ACC112 (cell line): ENCODE results near the gene MAST2.
"Not testable (repeated sequence)": the region's sequence is repeated elsewhere in the genome, so short reads cannot be mapped to it uniquely, and the experiment has no call there.

Experiments used
- H2AFZ ChIP-seq: fragments of 200-600 bp; sonication (generic); one replicate; pipeline ENCODE4 v1.6.0; 2017; ENCODE audit warnings: antibody characterized with exemption, low read length; ENCODE audit not compliant: unreplicated experiment
- H3K27ac ChIP-seq: fragments of 200-600 bp; sonication (generic); 2 replicates; pipeline ENCODE4 v1.5.1; 2014; ENCODE audit warnings: low read depth, mild to moderate bottlenecking, antibody characterized with exemption, low read length, moderate library complexity
- H3K27me3 ChIP-seq: fragments of 200-600 bp; sonication (generic); 2 replicates; pipeline ENCODE4 v1.6.1; 2014; ENCODE audit warnings: mild to moderate bottlenecking, antibody characterized with exemption, low read length, moderate library complexity, mixed read lengths; ENCODE audit not compliant: insufficient read depth
- H3K36me3 ChIP-seq: fragments of 200-600 bp; sonication (generic); 2 replicates; pipeline ENCODE4 v1.6.1; 2016; ENCODE audit warnings: mild to moderate bottlenecking, antibody characterized with exemption, low read length, moderate library complexity, mixed read lengths; ENCODE audit not compliant: insufficient read depth
- H3K4me1 ChIP-seq: fragments of 200-600 bp; sonication (generic); one replicate; pipeline ENCODE4 v1.6.1; 2016; ENCODE audit warnings: low read length, mixed read lengths; ENCODE audit not compliant: insufficient read depth, unreplicated experiment, control insufficient read depth
- H3K4me3 ChIP-seq: fragments of 200-600 bp; sonication (generic); 2 replicates; pipeline ENCODE4 v1.5.1; 2014; ENCODE audit warnings: mild to moderate bottlenecking, low read depth, low read length
- H3K79me2 ChIP-seq: fragments of 200-600 bp; sonication (generic); one replicate; pipeline ENCODE4 v1.6.0; 2016; ENCODE audit warnings: low read length; ENCODE audit not compliant: control insufficient read depth, unreplicated experiment, insufficient read depth

The MAST2 gene

DNA sequence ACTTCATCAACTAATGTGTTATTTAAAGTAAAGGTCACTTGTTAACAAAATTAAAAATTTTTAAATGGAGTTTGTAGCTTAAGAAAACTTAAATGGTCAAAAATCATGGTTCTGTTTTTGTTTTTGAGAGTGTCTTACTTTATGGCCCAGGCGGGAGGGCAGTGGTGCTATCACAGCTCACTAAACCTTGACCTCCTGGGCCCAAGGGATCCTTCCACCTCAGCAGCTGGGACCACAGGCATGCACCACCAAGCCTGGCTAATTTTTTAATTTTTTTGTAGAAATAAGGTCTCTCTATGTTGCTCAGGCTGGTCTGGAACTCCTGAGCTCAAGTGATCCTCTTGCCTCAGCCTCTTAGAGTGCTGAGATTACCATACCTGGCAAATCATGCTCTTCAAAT is 111.4 kb downstream of the MAST2 start:
- H3K27ac ChIP-seq = no peak overlapping the region
- H3K4me3 ChIP-seq = no peak overlapping the region
- no peaks in the 10 kb centered on the region for H3K27me3 ChIP-seq
- no peak overlapping the region for H2AFZ ChIP-seq
- peaks cover 5% of the 10 kb centered on the region; the same call in 1 of the 2 replicates for H3K36me3 ChIP-seq
- H3K79me2 ChIP-seq = peaks cover 3% of the 10 kb centered on the region
- H3K4me1 ChIP-seq = peaks cover 16% of the 10 kb centered on the region

DNA sequence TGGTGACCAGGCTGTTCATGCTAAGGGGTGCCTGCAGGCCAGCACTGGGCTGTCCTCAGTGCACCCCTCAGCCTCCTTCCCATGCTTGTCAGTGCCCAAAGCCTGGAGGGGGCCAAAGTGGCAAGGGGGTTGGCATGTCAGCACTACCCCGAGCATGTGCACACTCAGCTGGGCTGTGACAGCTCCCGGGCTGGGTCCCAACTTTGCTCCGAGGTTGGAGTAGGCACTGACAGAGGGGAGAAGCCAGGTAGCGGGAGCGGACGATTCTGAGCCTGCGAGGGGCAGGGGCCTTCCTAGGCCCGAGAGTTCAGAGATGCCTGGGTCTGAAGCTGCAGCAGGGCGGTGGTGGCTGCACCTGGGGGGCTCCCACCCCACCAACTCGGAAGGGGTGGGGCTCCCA is 119.0 kb downstream of the MAST2 start:
- no peaks in the 10 kb centered on the region for H3K27me3 ChIP-seq
- no peaks in the 10 kb centered on the region for H3K36me3 ChIP-seq
- no peaks in the 10 kb centered on the region for H3K4me1 ChIP-seq
- H3K4me3 ChIP-seq = no peak overlapping the region
- H3K79me2 ChIP-seq = no peaks in the 10 kb centered on the region
- H2AFZ ChIP-seq = no peak overlapping the region
- H3K27ac ChIP-seq = no peak overlapping the region

GRCh38 chr1:45922813-45923212 is 119.4 kb downstream of the MAST2 start:
- no peaks in the 10 kb centered on the region for H3K36me3 ChIP-seq
- H3K79me2 ChIP-seq = no peaks in the 10 kb centered on the region
- no peak overlapping the region for H2AFZ ChIP-seq
- H3K4me3 ChIP-seq = no peak overlapping the region
- H3K4me1 ChIP-seq = no peaks in the 10 kb centered on the region
- no peaks in the 10 kb centered on the region for H3K27me3 ChIP-seq
- no peak overlapping the region for H3K27ac ChIP-seq

DNA sequence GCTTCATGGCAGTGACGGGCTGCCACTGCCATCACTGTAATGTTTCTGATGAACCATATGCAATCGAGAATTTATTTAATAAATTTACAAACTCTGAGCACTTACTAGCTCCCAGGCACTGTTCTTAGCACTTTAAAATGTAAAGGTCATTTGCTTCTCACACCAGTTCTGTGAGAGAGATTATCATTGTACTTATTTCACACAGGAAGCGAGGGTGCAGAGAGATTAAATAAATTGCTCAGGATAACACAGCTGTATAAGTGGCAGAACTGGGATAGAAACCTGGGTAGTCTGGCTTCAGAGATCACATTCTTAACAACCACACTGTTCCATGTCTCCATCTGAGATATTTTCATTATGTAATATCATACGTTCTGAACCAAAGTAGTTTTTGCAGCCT is 119.9 kb downstream of the MAST2 start:
- Histone ChIP-seq H3K27ac (no peak overlapping the region), H3K27me3 (no peaks in the 10 kb centered on the region), H3K36me3 (no peaks in the 10 kb centered on the region), H3K4me3 (no peak overlapping the region), H3K79me2 (no peaks in the 10 kb centered on the region), H2AFZ (no peak overlapping the region), H3K4me1 (no peaks in the 10 kb centered on the region)

DNA sequence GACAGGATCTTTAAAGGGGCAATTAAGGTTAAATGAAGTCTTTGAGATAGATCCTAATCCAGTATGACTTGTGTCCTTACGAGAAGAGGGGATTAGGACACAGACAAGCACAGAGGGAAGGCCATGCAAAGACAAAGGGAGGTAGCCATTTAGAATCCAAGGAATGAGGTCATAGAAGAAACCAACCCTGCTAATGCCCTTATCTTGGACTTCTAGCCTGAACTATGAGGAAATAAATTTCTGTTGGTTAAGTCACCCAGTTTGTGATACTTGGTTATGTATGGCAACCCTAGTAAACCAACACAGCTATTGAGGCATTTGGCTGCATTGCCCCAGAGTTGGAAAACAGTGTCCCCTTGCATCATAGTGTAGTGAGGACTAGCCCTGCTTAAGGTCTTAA is 121.3 kb downstream of the MAST2 start:
- H3K27ac ChIP-seq = no peak overlapping the region
- H3K4me1 ChIP-seq = peaks cover 12% of the 10 kb centered on the region
- no peak overlapping the region for H3K4me3 ChIP-seq
- no peaks in the 10 kb centered on the region for H3K27me3 ChIP-seq
- H3K79me2 ChIP-seq = no peaks in the 10 kb centered on the region
- no peak overlapping the region for H2AFZ ChIP-seq
- no peaks in the 10 kb centered on the region for H3K36me3 ChIP-seq

GRCh38 chr1:45925728-45926287 is 122.4 kb downstream of the MAST2 start:
- Histone ChIP-seq H3K79me2 (peaks cover 2% of the 10 kb centered on the region), H3K27me3 (no peaks in the 10 kb centered on the region), H3K27ac (no peak overlapping the region), H3K4me1 (peaks cover 22% of the 10 kb centered on the region), H3K4me3 (no peak overlapping the region), H3K36me3 (no peaks in the 10 kb centered on the region), H2AFZ (no peak overlapping the region)

DNA sequence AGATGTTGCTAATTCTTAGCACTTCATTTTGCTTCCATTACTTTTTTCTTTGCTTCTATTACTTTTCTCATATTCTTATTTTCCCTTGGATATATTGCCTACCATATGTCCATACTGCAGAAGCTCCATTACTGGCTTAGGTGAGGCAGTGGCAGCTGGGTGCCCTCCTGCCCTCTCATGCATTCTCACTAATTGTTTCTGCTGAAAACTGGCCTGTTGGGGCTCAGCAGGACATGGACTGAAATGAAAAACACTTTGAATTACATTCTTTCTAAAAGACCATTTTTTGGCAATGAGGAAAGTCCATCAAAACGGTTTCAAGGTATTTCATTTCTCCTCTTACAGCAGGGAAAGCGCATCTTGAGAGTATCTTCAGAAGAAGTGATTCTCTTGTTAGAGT is 122.9 kb downstream of the MAST2 start:
- H3K27ac ChIP-seq = no peak overlapping the region

GRCh38 chr1:45927231-45927915 is 124.0 kb downstream of the MAST2 start:
- H2AFZ ChIP-seq, H3K4me3 ChIP-seq, H3K79me2 ChIP-seq, H3K27ac ChIP-seq, H3K27me3 ChIP-seq, H3K36me3 ChIP-seq: not testable (repeated sequence)
- peaks cover 22% of the 10 kb centered on the region for H3K4me1 ChIP-seq

More for the DNA sequence above, 122.9 kb downstream of the MAST2 start:
- H3K79me2 ChIP-seq = peaks cover 2% of the 10 kb centered on the region
- H3K4me1 ChIP-seq = peaks cover 22% of the 10 kb centered on the region
- no peaks in the 10 kb centered on the region for H3K27me3 ChIP-seq
- H3K4me3 ChIP-seq = no peak overlapping the region
- no peak overlapping the region for H2AFZ ChIP-seq
- H3K36me3 ChIP-seq = no peaks in the 10 kb centered on the region

DNA sequence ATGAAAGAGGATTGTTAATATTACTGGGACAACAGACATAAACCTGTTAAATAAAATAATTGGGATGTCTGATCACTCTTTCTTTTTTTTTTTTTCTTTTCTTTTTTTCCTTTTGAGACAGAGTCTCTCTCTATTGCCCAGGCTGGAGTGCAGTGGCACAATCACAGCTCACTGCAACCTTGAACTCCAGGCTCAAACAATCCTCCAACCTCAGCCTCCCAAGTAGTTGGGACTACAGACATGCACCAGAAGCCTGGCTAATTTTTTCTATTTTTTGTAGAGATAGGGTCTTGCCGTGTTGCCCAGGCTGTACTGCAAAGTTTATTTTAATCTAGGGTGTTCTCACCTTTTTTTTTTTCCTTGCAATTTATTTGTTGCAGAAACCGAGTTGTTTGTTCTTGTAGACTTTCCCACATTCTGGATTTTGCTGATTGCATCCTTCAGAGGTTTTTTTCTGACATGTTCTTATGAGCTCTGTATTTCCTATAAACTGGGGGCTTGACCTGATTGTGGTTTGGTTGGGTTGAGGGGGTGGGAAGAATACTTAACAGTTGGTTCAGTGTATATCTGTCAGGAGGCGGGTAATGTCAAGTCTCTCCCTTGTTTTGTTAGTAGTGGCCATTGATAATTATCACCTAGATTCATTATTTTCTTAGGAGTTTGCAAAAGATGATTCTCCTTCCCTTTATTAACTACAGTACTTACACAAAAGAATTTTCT is 125.2 kb downstream of the MAST2 start:
- H3K27ac ChIP-seq = peak overlapping the region; percentile 68
- peaks cover 22% of the 10 kb centered on the region for H3K4me1 ChIP-seq
- H3K36me3 ChIP-seq = no peaks in the 10 kb centered on the region

DNA sequence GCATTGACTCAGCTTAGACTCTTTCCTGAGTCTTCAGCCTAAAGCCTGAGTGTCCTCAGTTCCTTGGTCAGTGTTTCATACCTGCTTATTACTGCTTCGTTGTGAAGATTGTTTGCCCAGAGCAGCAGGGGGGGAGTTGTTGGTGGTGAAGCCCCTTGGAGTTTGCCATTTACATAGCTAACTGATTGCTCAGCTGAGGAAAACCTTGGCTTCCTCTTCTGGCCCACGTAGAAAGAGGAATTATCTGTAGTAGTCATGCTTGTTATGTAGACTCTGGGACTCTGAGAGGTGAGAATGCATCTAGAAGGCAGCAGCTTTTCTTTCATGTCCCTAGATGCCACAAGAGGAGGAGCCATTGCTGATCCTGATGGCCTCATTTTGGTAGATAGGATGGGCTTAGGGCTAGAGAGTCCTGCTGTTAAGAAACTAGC is 125.9 kb downstream of the MAST2 start:
- Histone ChIP-seq H3K79me2 (peaks cover 2% of the 10 kb centered on the region), H3K36me3 (no peaks in the 10 kb centered on the region), H3K27ac (peak overlapping the region; percentile 68), H2AFZ (no peak overlapping the region), H3K4me1 (peaks cover 22% of the 10 kb centered on the region), H3K27me3 (no peaks in the 10 kb centered on the region), H3K4me3 (0 out of 2 replicates have a peak overlapping the region, but pooled peaks have one; percentile 4)

More for the DNA sequence above, 125.2 kb downstream of the MAST2 start:
- peaks cover 2% of the 10 kb centered on the region for H3K79me2 ChIP-seq
- H2AFZ ChIP-seq = no peak overlapping the region
- H3K4me3 ChIP-seq = 0 out of 2 replicates have a peak overlapping the region, but pooled peaks have one; percentile 4
- no peaks in the 10 kb centered on the region for H3K27me3 ChIP-seq
